ENCODE data around the gene CATSPER2.
"Not testable (repeated sequence)": the region's sequence is repeated elsewhere in the genome, so short reads cannot be mapped to it uniquely, and the experiment has no call there.

CATSPER2 gene

DNA sequence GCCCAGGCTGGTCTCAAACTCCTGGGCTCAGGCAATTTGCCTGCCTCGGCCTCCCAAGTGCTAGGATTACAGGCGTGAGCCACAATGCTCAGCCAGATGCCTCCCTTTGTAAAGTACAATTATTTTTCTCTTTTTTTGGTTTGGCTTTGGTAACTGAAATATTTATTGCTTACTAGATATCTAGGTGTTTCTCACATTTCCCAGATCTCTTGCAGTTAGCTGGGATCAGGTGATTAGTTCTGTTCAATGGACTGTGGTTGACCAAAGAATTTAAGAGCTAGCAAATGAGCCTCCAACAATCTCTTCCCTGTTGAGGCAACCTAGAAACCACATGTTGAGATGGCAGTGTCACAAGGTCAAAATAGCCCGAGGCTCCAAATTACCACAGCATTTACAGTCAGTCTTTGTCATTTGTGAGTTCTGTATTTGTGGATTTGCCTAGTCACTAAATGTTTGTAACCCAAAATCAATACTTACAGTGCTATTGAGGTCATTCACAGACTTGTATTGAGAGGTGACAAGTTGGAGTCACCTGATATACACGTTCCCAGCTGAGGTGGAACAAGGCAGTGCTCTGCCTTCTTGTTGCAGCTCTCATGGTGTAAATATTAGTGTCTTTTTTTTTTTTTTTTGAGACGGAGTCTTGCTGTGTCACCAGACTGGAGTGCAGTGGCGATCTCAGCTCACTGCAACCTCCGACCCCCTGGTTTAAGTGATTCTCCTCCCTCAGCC lies 26.4 kb downstream of the CATSPER2 start:
- not testable (repeated sequence) for H3K4me1 Mint-ChIP-seq (ENCODE audit: low read depth); DNase-seq; H3K36me3 Mint-ChIP-seq (ENCODE audit: low read depth); H3K4me3 Mint-ChIP-seq; H3K9me3 Mint-ChIP-seq; H3K27ac Mint-ChIP-seq
- H3K27me3 Mint-ChIP-seq, result peaks cover 17% of the 10 kb centered on the region

DNA sequence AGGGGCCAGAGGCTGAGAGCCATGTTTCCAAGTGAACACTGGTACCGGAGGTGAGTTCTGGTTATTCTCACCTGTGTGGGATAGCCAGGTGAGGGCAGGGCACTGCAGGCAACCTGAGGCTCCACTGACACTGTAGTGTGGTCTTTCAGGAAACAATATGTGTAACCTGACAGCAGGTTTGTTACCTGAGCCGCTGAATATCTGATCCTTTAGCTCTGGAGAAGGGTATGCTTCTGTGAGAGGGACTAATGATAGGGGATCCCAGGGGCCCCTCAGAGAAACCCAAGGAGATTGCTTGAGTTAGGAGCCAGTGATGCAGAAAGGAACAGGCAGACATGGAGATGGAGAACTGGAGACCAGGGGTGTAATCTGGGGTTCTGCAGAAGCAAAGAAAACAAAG lies 29.9 kb downstream of the CATSPER2 start, which contains the start of gene STRC:
Gene STRC, minus strand, starts transcription at position 101 of the 400 bp plus-strand sequence. Its CDS starts 78 bp downstream, at position 23.
- H3K4me1 Mint-ChIP-seq (ENCODE audit: low read depth); H3K36me3 Mint-ChIP-seq (ENCODE audit: low read depth); H3K9me3 Mint-ChIP-seq; H3K4me3 Mint-ChIP-seq; DNase-seq; H3K27ac Mint-ChIP-seq: not testable (repeated sequence)
- peaks cover 14% of the 10 kb centered on the region for H3K27me3 Mint-ChIP-seq

DNA sequence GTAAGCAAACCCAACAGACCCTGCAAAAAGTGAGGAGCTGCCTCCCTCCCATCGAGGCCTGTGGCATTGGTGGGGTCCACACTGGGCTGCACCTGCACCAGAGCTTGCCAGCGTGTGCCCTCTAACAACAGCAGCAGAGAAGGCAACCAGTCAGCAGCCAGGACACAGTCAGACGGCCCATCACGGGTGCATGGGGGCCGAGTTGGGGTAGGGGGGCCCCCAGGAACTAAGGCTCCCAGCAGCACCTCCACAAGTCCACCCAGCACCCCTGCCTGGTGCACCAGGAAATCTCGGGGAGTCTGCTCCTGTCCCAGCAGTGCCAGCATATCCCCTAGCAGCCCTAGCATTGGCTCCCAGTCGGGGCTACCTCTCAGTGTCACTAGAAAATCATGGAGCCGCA lies 30.9 kb downstream of the CATSPER2 start:
- H3K27ac Mint-ChIP-seq; DNase-seq; H3K36me3 Mint-ChIP-seq (ENCODE audit: low read depth); H3K4me1 Mint-ChIP-seq (ENCODE audit: low read depth); H3K9me3 Mint-ChIP-seq; H3K4me3 Mint-ChIP-seq: not testable (repeated sequence)
- peaks cover 13% of the 10 kb centered on the region for H3K27me3 Mint-ChIP-seq

GRCh38 chr15:43602233-43602632 lies 46.4 kb downstream of the CATSPER2 start:
- not testable (repeated sequence) for H3K9me3 Mint-ChIP-seq; H3K4me1 Mint-ChIP-seq (ENCODE audit: low read depth); H3K27ac Mint-ChIP-seq; H3K36me3 Mint-ChIP-seq (ENCODE audit: low read depth); DNase-seq; H3K4me3 Mint-ChIP-seq
- H3K27me3 Mint-ChIP-seq, result peaks cover 17% of the 10 kb centered on the region

GRCh38 chr15:43600200-43600599 lies 48.4 kb downstream of the CATSPER2 start:
- not testable (repeated sequence) for H3K4me1 Mint-ChIP-seq (ENCODE audit: low read depth); H3K27ac Mint-ChIP-seq; DNase-seq; H3K36me3 Mint-ChIP-seq (ENCODE audit: low read depth); H3K4me3 Mint-ChIP-seq; H3K9me3 Mint-ChIP-seq
- H3K27me3 Mint-ChIP-seq, result peaks cover 21% of the 10 kb centered on the region

DNA sequence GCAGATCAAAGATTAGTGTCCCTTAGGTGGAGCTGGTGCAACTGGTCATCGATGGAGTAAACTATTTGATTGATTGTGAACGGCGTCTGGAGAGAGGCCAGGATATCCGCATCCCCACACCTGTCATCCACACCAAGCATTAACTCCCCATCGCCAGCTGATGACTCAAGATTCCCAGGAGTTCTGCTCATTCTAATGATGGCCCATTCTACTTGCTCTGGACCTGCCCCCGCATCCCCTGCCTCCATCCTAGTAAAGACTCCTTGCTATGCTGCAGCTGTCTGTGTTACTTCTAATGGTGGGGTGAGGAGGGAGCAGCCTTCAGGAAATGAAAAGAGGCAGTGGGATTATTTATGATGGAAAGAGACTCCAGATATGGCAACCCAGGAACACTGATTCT lies 49.5 kb downstream of the CATSPER2 start:
- DNase-seq; H3K36me3 Mint-ChIP-seq (ENCODE audit: low read depth); H3K4me3 Mint-ChIP-seq; H3K9me3 Mint-ChIP-seq; H3K27ac Mint-ChIP-seq; H3K4me1 Mint-ChIP-seq (ENCODE audit: low read depth): not testable (repeated sequence)
- H3K27me3 Mint-ChIP-seq, result peaks cover 16% of the 10 kb centered on the region

DNA sequence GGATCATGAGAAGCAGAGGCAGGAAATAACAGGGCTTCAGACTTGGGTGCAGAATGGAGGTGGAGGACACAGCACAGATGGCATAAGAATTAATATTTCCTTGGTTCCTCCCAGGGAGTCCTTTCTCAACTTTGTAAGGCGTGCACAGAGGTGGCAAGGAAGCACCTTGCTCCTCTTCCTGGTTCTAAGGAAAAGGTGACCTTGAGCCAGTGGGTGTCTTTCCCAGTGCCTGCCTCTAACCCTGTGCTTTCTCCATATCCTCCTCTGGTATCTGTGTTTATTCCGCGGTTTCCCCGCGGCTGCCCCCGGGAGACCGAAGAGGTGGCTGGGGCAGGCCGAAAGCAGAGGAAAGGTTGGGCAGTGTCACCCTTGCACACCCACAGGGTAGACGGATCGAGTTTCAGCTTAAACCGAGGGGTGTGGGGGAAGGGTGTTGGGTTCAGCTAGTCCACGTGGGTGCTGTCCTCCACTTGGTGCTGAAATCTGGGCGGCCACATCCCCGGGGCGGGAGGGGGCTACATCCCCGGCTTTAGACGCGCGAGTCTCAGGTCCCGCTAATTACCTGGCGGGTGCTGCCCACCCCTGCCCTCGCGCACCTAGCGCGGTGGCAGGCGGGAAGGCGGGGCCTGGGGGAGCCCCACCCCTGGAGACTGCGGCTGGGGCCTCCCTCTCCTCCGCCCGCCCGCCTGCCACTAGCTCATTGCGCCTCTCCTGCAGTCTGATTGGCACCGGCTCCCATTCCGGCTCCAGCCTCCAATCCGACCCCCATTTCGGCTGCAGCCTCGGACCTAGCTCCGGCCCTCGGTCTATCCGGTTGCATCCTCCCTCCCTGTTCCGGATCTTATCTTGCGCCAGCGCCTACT lies 55.1 kb downstream of the CATSPER2 start, which contains the start of gene CKMT1B:
Gene CKMT1B, plus strand, starts transcription at position 700 of the 863 bp plus-strand sequence. CDS start 192 bp downstream, outside the sequence.
- not testable (repeated sequence) for H3K36me3 Mint-ChIP-seq (ENCODE audit: low read depth); H3K27me3 Mint-ChIP-seq; H3K4me3 Mint-ChIP-seq; H3K4me1 Mint-ChIP-seq (ENCODE audit: low read depth); H3K27ac Mint-ChIP-seq; H3K9me3 Mint-ChIP-seq; DNase-seq

GRCh38 chr15:43592841-43593240 lies 55.8 kb downstream of the CATSPER2 start:
- not testable (repeated sequence) for H3K27ac Mint-ChIP-seq; H3K27me3 Mint-ChIP-seq; H3K4me3 Mint-ChIP-seq; H3K36me3 Mint-ChIP-seq (ENCODE audit: low read depth); H3K4me1 Mint-ChIP-seq (ENCODE audit: low read depth); H3K9me3 Mint-ChIP-seq; DNase-seq

- not testable (repeated sequence) for H3K4me1 Mint-ChIP-seq (ENCODE audit: low read depth); H3K9me3 Mint-ChIP-seq; H3K27ac Mint-ChIP-seq; H3K36me3 Mint-ChIP-seq (ENCODE audit: low read depth); H3K27me3 Mint-ChIP-seq; H3K4me3 Mint-ChIP-seq; DNase-seq
Observed at GRCh38 chr15:43589778-43590466, 58.7 kb downstream of the CATSPER2 start, which contains the start of gene PPIP5K1. Gene PPIP5K1 (minus strand): TSS chr15:43590208. CDS start chr15:43584504, 5,704 bp downstream.

All from activated T-cell treated with anti-CD3 and anti-CD28 coated beads, Interleukin-2, amount 50 U/mL, for 24 hours (primary cell).